Measurements from ENCODE around the gene GLO1.

- TF ChIP-seq EZH2phosphoT487 (IDR thresholded peaks at IDR 0.05; ENCODE audit: borderline replicate concordance, low read length) (no peak), CTCF (IDR thresholded peaks at IDR 0.05; ENCODE audit: low read depth, low read length, poor library complexity, severe bottlenecking) (no peak)
Observed at GRCh38 chr6:38651121-38651784, 51.7 kb downstream of the GLO1 start.
